VCaP (cell line): ENCODE data around the gene KIAA0232.

Source experiments
- H3K27ac ChIP-seq: fragments of 450-650 bp; 2 replicates; pipeline ENCODE4 v1.5.1; 2017
- TF ChIP-seq, protein P1 (sequence below): fragments of 450-650 bp; conservative IDR thresholded peaks from 2 replicates; pipeline ENCODE4 v1.5.1; 2017; ENCODE audit warnings: mild to moderate bottlenecking, moderate library complexity

The KIAA0232 gene

DNA sequence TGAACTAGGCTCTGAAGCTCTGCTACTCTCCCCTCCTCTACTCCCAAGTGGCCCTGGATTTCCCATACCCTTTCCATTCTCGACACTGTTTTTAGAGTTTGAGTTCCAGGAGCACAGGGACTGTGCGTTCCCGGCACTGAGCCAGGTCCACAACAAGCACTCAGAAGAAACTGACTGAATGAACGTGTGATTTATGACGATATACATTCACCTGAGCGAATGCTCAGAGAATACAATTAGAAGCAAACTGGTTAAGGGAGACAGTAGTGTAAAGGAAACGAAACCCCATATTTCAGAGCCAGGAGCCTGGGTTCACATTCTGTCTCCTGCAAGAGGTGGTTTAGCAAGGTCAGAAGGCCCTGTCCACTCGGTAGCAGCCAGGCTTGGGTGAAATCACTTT is 1.4 kb upstream of the KIAA0232 start:
- H3K27ac ChIP-seq, result peak overlapping the region; percentile 96
- TF ChIP-seq, protein P1, sequence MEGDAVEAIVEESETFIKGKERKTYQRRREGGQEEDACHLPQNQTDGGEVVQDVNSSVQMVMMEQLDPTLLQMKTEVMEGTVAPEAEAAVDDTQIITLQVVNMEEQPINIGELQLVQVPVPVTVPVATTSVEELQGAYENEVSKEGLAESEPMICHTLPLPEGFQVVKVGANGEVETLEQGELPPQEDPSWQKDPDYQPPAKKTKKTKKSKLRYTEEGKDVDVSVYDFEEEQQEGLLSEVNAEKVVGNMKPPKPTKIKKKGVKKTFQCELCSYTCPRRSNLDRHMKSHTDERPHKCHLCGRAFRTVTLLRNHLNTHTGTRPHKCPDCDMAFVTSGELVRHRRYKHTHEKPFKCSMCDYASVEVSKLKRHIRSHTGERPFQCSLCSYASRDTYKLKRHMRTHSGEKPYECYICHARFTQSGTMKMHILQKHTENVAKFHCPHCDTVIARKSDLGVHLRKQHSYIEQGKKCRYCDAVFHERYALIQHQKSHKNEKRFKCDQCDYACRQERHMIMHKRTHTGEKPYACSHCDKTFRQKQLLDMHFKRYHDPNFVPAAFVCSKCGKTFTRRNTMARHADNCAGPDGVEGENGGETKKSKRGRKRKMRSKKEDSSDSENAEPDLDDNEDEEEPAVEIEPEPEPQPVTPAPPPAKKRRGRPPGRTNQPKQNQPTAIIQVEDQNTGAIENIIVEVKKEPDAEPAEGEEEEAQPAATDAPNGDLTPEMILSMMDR, result no peak

DNA sequence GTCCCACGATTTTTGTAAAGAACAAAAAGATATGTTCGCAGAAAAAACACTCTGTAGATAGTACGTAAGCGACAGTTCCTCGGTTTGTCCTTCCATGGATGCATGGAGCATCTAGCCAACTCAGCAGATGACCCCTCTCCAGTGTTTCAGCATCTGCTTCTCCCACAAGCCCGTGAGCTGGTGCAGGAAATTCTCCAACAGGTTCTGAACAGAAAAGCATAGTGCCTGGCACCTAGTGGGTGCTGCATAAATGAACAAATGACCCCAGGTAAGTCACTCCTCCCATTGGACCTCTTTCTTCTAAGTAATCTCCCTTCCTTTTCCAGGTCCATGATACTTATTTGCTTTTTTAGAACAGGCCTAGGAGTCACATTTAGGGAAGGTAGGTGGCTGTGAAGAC is 966 bp upstream of the KIAA0232 start:
- H3K27ac ChIP-seq, result peak overlapping the region; percentile 96
- TF ChIP-seq, protein P1, result no peak

DNA sequence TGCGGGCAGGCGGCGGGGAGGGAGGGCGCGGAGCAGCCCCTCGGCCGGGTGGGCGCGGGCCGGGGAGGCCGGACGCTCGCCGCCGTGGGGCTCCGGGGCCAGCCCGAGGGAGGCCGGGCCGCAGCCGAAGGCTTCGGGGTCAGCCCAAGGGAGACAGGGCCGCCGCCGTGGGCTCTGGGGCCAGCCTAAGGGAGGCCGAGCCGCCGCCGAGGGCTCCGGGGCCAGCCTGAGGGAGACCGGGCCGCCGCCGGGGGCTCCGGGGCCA is 251 bp downstream of the KIAA0232 start:
- TF ChIP-seq, protein P1, result no peak

DNA sequence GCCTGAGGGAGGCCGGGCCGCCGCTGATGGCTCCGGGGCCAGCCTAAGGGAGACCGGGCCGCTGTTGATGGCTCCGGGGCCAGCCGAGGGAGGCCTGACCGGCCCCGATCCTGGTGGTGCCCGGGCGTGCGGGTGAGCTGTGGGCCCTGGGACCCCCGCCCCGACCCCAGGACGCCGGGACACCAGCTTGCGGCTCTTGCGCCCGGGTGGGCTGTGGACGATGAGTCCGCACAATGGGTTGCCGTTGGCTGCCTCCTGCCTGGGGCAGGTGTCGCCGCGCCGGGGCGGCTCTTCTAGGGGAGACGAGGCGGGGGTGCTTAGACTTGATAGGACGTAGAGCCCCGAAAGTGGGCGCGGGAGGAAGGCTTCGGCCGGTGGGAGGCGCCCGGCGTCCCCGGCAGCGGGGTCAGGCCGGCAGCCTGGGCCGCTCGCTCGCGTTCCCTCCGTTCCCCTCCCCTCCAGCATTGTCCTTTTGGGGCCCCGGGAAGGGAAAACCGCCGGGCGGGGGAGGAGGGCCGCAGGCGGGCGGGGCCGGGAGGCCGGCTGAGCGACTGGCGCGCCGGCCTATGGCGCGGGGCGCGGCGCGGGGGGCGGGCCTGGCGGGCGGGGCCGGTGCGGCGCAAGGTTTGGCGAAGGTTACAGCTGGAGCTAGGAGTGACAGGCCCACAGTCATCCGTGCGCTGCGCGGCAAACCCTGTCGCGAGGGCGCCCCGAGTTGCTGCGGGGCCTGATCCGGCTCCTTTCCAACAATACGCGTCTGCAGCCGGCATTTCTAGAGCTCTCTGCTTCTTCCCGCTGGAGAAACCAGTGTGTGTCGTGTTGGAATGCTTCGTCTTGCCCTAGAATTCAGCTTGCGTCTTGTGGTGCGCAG is 819 bp downstream of the KIAA0232 start:
- peak overlapping the region; percentile 96 for H3K27ac ChIP-seq
- TF ChIP-seq, protein P1, result no peak; the same call in 1 of the 2 replicates

More for the DNA sequence above, 251 bp downstream of the KIAA0232 start:
- peak overlapping the region; percentile 96 for H3K27ac ChIP-seq

DNA sequence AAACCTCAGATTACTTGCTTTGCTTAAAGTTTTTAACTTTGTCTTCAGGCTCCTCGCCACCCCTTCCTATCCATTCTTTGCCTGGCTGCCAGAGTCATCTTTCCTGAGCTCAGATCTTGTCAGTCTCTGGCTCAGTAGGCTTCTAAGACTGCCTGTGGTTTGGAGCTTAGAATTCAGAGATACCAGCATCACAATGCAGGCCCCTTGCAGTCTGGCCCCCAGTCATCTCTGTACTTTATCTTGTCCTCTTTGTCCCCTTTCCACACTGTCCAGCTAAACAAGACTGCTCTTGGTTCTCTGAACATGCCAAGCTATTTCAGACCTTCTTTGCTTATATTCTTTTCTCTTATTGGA is 3.0 kb downstream of the KIAA0232 start:
- no peak overlapping the region for H3K27ac ChIP-seq
- TF ChIP-seq, protein P1, result no peak

DNA sequence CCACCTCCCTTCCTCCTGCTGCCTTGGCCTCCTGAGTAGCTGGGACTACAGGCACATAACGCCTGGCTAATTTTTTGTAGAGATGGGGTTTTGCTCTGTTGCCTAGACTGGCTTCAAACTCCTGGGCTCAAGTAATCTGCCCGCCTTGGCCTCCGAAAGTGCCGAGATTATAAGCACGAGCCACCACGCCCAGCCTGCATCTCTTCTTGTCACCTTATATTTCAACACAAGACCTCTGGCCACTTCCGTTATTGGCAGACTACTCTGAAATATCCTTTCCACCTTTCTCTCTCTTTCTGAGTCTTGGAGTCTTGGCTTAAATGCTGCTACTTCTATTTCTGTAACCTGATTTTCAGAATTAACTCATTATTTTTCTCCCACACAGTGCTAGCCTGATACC is 5.6 kb downstream of the KIAA0232 start:
- TF ChIP-seq, protein P1, result no peak
- no peak overlapping the region for H3K27ac ChIP-seq

DNA sequence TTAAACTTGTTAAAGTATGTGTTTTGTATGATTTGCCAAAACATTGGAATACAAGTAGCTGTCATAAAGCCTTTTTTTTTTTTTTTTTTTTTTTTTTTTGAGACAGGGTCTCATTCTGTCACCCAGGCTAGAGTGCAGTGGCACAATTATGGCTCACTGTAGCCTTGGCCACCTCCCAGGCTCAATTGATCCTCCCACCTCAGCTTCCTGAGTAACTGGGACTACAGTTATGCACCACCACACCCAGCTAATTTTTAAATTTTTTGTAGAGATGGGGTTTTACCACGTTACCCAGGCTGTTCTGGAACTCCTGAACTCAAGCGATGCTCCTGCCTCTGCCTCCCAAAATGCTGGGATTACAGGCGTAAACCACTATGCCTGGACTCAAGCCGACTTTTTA is 8.7 kb downstream of the KIAA0232 start:
- H3K27ac ChIP-seq, result peak overlapping the region; percentile 83

DNA sequence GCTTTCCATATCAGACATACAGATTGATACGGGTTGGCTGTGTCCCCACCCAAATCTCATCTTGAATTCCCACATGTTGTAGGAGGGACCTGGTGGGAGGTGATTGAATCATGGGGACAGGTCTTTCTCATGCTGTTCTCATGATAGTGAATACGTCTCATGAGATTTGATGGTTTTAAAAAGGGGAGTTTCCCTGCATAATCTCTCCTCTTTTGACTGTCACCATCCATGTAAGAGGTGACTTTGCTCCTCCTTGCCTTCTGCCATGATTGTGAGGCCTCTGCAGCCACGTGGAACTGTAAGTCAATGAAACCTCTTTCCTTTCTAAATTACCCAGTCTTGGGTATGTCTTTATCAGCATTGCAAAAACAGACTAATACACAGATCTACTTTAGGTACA is 9.3 kb downstream of the KIAA0232 start:
- peak overlapping the region; percentile 83 for H3K27ac ChIP-seq
